Astrocyte (in vitro differentiated cells and primary cell): Measurements from ENCODE around the gene RPLP2. TPM values are rescaled to one million over a fixed set of nuclear protein-coding genes. Genes with fewer than 3 reads are reported as not detected.
A peak's percentile ranks its signal among the peaks of the same experiment; 100 is the strongest.

Experiments
- DNase-seq: peaks from one replicate; pipeline ENCODE4 v3.0.0-alpha.2; 2010; ENCODE audit warnings: low read depth
- FAIRE-seq: peaks from 2 replicates; lab custom pipeline; 2011; peaks lifted over from hg19 to GRCh38; lab: Jason Lieb, UNC
- H2AFZ ChIP-seq: 2 replicates; pipeline ENCODE4 v1.6.0; 2012; ENCODE audit warnings: low read depth, low read length, inconsistent platforms
- H3K27ac ChIP-seq: 2 replicates; pipeline ENCODE4 v1.5.1; 2011; ENCODE audit warnings: low read depth, low read length, inconsistent platforms
- H3K27me3 ChIP-seq: 2 replicates; pipeline ENCODE4 v1.6.0; 2011; ENCODE audit warnings: low read length, inconsistent platforms; ENCODE audit not compliant: insufficient read depth
- H3K36me3 ChIP-seq: 2 replicates; pipeline ENCODE4 v1.5.1; 2011; ENCODE audit warnings: low read length, inconsistent platforms; ENCODE audit not compliant: insufficient read depth
- H3K4me1 ChIP-seq: 2 replicates; pipeline ENCODE4 v1.5.1; 2011; ENCODE audit warnings: low read length, inconsistent platforms; ENCODE audit not compliant: insufficient read depth
- H3K4me2 ChIP-seq: 2 replicates; pipeline ENCODE4 v1.6.0; 2012; ENCODE audit warnings: low read length, inconsistent platforms
- H3K4me3 ChIP-seq: 2 replicates; pipeline ENCODE4 v1.5.1; 2011; ENCODE audit warnings: low read depth, mild to moderate bottlenecking, low read length, inconsistent platforms; ENCODE audit not compliant: insufficient read depth
- H3K79me2 ChIP-seq: 2 replicates; pipeline ENCODE4 v1.6.0; 2012; ENCODE audit warnings: mild to moderate bottlenecking, low read length, inconsistent platforms; ENCODE audit not compliant: insufficient read depth
- H3K9ac ChIP-seq: 2 replicates; pipeline ENCODE4 v1.6.0; 2012; ENCODE audit warnings: mild to moderate bottlenecking, low read length, inconsistent platforms
- H3K9me3 ChIP-seq: 2 replicates; pipeline ENCODE4 v1.5.1; 2012; ENCODE audit warnings: low read depth, mild to moderate bottlenecking, low read length, inconsistent platforms; ENCODE audit not compliant: insufficient read depth
- H4K20me1 ChIP-seq: 2 replicates; pipeline ENCODE4 v1.6.0; 2012; ENCODE audit warnings: low read length, inconsistent platforms; ENCODE audit not compliant: insufficient read depth
- H3K27ac Mint-ChIP-seq: one replicate; pipeline ENCODE4 v1.8.0; 2021; ENCODE audit warnings: mild to moderate bottlenecking, mixed read lengths; ENCODE audit not compliant: unreplicated experiment
- H3K27me3 Mint-ChIP-seq: one replicate; pipeline ENCODE4 v1.8.0; 2021; ENCODE audit warnings: low read depth, mixed read lengths; ENCODE audit not compliant: unreplicated experiment
- H3K36me3 Mint-ChIP-seq: one replicate; pipeline ENCODE4 v1.8.0; 2021; ENCODE audit warnings: low read depth, mixed read lengths; ENCODE audit not compliant: unreplicated experiment
- H3K4me1 Mint-ChIP-seq: one replicate; pipeline ENCODE4 v1.8.0; 2021; ENCODE audit warnings: low read depth, mixed read lengths; ENCODE audit not compliant: unreplicated experiment
- H3K4me3 Mint-ChIP-seq: one replicate; pipeline ENCODE4 v1.8.0; 2021; ENCODE audit warnings: mild to moderate bottlenecking, moderate library complexity, mixed read lengths; ENCODE audit not compliant: unreplicated experiment
- H3K9me3 Mint-ChIP-seq: one replicate; pipeline ENCODE4 v1.8.0; 2021; ENCODE audit warnings: mild to moderate bottlenecking, mixed read lengths; ENCODE audit not compliant: unreplicated experiment
- EZH2 ChIP-seq: IDR thresholded peaks from 2 replicates; pipeline ENCODE4 v1.6.1; 2012; ENCODE audit warnings: mild to moderate bottlenecking, low read length, inconsistent platforms; ENCODE audit not compliant: insufficient read depth
- total RNA-seq: library from RNA; stranded (reverse); gene quantifications from 2 replicates; pipeline ENCODE4 v1.2.1, GENCODE V29; 2021
- TF ChIP-seq, protein P1 (sequence below): IDR thresholded peaks from 2 replicates; pipeline ENCODE4 v1.5.1; 2011; ENCODE audit warnings: low read depth, mild to moderate bottlenecking, inconsistent platforms, low read length, moderate library complexity; ENCODE audit not compliant: insufficient read depth

Gene RPLP2
- total RNA-seq, 1 donor from 2014 or later = 1,666 TPM

- Histone ChIP-seq H3K4me3 (no peak overlapping the region), H3K4me2 (no peak overlapping the region), H3K79me2 (peaks cover 52% of the 10 kb centered on the region), H3K36me3 (no peaks in the 10 kb centered on the region), H2AFZ (no peak overlapping the region), H3K9ac (no peak overlapping the region), H3K4me1 (peaks cover 31% of the 10 kb centered on the region), H3K27me3 (no peaks in the 10 kb centered on the region), H3K9me3 (no peaks in the 10 kb centered on the region), H3K27ac (no peak overlapping the region), H4K20me1 (peaks cover 54% of the 10 kb centered on the region)
- H3K36me3 Mint-ChIP-seq = peaks cover 4% of the 10 kb centered on the region
- no peaks in the 10 kb centered on the region for H3K27me3 Mint-ChIP-seq
- H3K9me3 Mint-ChIP-seq = no peaks in the 10 kb centered on the region
- H3K4me3 Mint-ChIP-seq = no peak overlapping the region
- TF ChIP-seq, protein P1, sequence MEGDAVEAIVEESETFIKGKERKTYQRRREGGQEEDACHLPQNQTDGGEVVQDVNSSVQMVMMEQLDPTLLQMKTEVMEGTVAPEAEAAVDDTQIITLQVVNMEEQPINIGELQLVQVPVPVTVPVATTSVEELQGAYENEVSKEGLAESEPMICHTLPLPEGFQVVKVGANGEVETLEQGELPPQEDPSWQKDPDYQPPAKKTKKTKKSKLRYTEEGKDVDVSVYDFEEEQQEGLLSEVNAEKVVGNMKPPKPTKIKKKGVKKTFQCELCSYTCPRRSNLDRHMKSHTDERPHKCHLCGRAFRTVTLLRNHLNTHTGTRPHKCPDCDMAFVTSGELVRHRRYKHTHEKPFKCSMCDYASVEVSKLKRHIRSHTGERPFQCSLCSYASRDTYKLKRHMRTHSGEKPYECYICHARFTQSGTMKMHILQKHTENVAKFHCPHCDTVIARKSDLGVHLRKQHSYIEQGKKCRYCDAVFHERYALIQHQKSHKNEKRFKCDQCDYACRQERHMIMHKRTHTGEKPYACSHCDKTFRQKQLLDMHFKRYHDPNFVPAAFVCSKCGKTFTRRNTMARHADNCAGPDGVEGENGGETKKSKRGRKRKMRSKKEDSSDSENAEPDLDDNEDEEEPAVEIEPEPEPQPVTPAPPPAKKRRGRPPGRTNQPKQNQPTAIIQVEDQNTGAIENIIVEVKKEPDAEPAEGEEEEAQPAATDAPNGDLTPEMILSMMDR = no peak
- no peak for TF ChIP-seq EZH2
- no peak for FAIRE-seq
- DNase-seq = no peak
- H3K4me1 Mint-ChIP-seq = peaks cover 15% of the 10 kb centered on the region
- H3K27ac Mint-ChIP-seq = no peak overlapping the region
Observed at GRCh38 chr11:779955-780532, 29.7 kb upstream of the RPLP2 start.

DNA sequence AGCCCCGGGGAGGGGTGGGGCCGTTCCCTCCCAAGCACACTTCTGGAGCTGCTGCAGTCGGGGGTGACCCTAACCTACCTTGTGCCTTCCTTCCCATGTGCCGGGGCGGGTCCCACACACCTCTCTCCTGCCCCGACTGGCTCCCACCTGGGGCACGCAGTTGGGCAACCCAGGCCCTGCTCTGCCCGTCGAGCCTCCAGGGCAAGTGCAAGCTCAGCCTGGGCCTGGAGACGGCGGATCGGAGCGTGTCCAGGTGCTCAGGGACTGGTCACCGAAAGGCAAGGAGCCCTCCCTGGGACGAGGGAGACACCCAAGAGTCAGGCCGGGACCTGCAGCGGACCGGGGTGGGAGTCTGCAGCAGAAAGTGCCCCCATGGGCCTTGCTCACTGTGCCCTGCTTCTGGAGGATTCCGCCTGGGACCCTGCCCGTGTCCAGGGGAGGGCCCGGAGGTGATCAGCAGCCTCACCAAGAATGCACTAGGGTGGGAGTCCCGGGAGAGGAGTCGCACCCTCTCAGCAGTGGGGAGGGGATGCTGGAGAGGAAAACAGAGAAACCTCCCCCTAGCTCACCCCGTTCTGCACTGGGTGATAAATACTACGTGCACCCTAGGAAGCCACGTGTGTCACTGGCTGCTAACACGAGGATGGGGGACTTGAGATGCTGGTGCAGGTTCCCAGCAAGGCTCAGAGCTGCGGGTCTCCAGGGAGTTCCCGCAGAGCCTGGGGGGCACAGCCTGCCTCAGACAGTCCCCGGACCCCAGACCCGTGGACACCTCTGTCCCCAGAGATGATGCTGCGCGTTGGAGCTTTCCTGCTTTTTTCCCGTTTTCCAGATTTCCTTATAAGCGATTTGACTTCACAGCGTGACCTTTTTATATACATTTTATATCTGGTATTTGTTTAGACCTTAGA, 27.2 kb upstream of the RPLP2 start:
- no peak for FAIRE-seq
- Mint-ChIP-seq H3K27ac (no peak overlapping the region), H3K9me3 (no peaks in the 10 kb centered on the region), H3K4me1 (peaks cover 9% of the 10 kb centered on the region), H3K4me3 (no peak overlapping the region), H3K36me3 (peaks cover 4% of the 10 kb centered on the region), H3K27me3 (no peaks in the 10 kb centered on the region)
- no peak for DNase-seq
- TF ChIP-seq, protein P1 = no peak
- TF ChIP-seq EZH2 = no peak
- H2AFZ ChIP-seq = no peak overlapping the region
- no peaks in the 10 kb centered on the region for H3K27me3 ChIP-seq
- H3K4me2 ChIP-seq = peak overlapping the region; percentile 69
- H3K4me1 ChIP-seq = peaks cover 17% of the 10 kb centered on the region
- H3K79me2 ChIP-seq = peaks cover 29% of the 10 kb centered on the region
- H3K27ac ChIP-seq = no peak overlapping the region
- H3K4me3 ChIP-seq = no peak overlapping the region
- H4K20me1 ChIP-seq = peaks cover 40% of the 10 kb centered on the region
- no peak overlapping the region for H3K9ac ChIP-seq
- no peaks in the 10 kb centered on the region for H3K36me3 ChIP-seq
- no peaks in the 10 kb centered on the region for H3K9me3 ChIP-seq
